T-cell (primary cell): ENCODE data around the gene ZFP36. TPM values are rescaled to one million over a fixed set of nuclear protein-coding genes. Genes with fewer than 3 reads are reported as not detected.

ENCODE experiments used
- ATAC-seq, 4 experiments: fragments of 200-7000 bp in 3 of 4; fragments of 150-1000 bp in 1 of 4; cut with Tn5 transposase; replicated peaks in 1 of 4; 1 replicate in 3 of 4; 2 replicates in 1 of 4; pipeline ENCODE4 v1.10.0; 2021; ENCODE audit warnings: moderate library complexity in 3 of 4, mild to moderate bottlenecking in 2 of 4, moderate number of reproducible peaks in 1 of 4
- CTCF ChIA-PET, 2 donors: fragments of 300-600 bp; sonication (Branson Sonifier 250); formaldehyde crosslinking; loops; one replicate each; lab custom pipeline; 2022; ENCODE audit warnings: antibody characterized with exemption in 2 of 2; lab: Charles Lee
- POLR2A ChIA-PET, 2 donors: fragments of 300-600 bp; sonication (Branson Sonifier 250); formaldehyde crosslinking; loops; one replicate each; lab custom pipeline; 2022; ENCODE audit warnings: antibody characterized with exemption in 2 of 2; lab: Charles Lee
- DNase-seq, 35 experiments: peaks; one replicate each; pipeline versions ENCODE4 v3.0.0 to v3.0.0-alpha.2; 2013 to 2023
- H3K27ac ChIP-seq: one replicate; pipeline ENCODE4 v1.5.1; 2013; ENCODE audit warnings: low read length
- H3K27me3 ChIP-seq, 2 experiments: replicated peaks in 1 of 2; 1 replicate in 1 of 2; 2 replicates in 1 of 2; pipeline versions ENCODE4 v1.6.1 to v1.7.0; 2013; ENCODE audit warnings: low read length in 1 of 2, mixed read lengths in 1 of 2; ENCODE audit not compliant: control insufficient read depth in 2 of 2, insufficient read depth in 2 of 2; ENCODE audit errors: extremely low read depth in 1 of 2
- H3K36me3 ChIP-seq, 2 donors: 1 replicate in 1 of 2; 2 replicates in 1 of 2; pipeline versions ENCODE4 v1.6.1 to v1.7.0; 2013; ENCODE audit warnings: low read length in 1 of 2; ENCODE audit not compliant: control insufficient read depth in 2 of 2, insufficient read depth in 1 of 2; ENCODE audit errors: extremely low read depth in 1 of 2
- H3K4me1 ChIP-seq, 2 experiments: 1 replicate in 1 of 2; 2 replicates in 1 of 2; pipeline versions ENCODE4 v1.6.1 to v1.7.0; 2013; ENCODE audit warnings: low read length in 2 of 2, mixed read lengths in 1 of 2; ENCODE audit not compliant: insufficient read depth in 2 of 2, control insufficient read depth in 1 of 2; ENCODE audit errors: extremely low read depth in 1 of 2
- H3K4me3 ChIP-seq, 2 donors: 1 replicate in 1 of 2; 2 replicates in 1 of 2; pipeline versions ENCODE4 v1.5.1 to v1.7.0; 2013; ENCODE audit warnings: mild to moderate bottlenecking in 2 of 2, low read length in 1 of 2, moderate library complexity in 1 of 2; ENCODE audit not compliant: control insufficient read depth in 1 of 2; ENCODE audit errors: extremely low read depth in 1 of 2
- H3K9me3 ChIP-seq: 2 replicates; pipeline ENCODE4 v1.7.0; 2013
- H3K27ac Mint-ChIP-seq, 2 donors: one replicate each; pipeline ENCODE4 v1.8.0; 2020 to 2021; ENCODE audit warnings: mild to moderate bottlenecking in 2 of 2, mixed read lengths in 2 of 2
- H3K27me3 Mint-ChIP-seq, 2 donors: one replicate each; pipeline ENCODE4 v1.8.0; 2021 to 2022; ENCODE audit warnings: mixed read lengths in 2 of 2
- H3K36me3 Mint-ChIP-seq: one replicate; pipeline ENCODE4 v1.8.0; 2021; ENCODE audit warnings: mixed read lengths
- H3K4me1 Mint-ChIP-seq, 3 donors: one replicate each; pipeline ENCODE4 v1.8.0; 2020 to 2022; ENCODE audit warnings: mixed read lengths in 3 of 3, mild to moderate bottlenecking in 1 of 3
- H3K4me3 Mint-ChIP-seq, 3 donors: one replicate each; pipeline ENCODE4 v1.8.0; 2020 to 2022; ENCODE audit warnings: mild to moderate bottlenecking in 3 of 3, mixed read lengths in 3 of 3, moderate library complexity in 3 of 3
- H3K9me3 Mint-ChIP-seq, 3 donors: one replicate each; pipeline ENCODE4 v1.8.0; 2020 to 2022; ENCODE audit warnings: mixed read lengths in 3 of 3
- WGBS: methylation state at CpG from one replicate; pipeline ENCODE4 v1.1.5; 2013; ENCODE audit warnings: missing lambda C conversion rate; ENCODE audit not compliant: insufficient coverage; 5-methylcytosine and 5-hydroxymethylcytosine counted together
- total RNA-seq, 35 experiments: library from RNA in 6 of 35; stranded (reverse) in 6 of 35; fragments of 120-200 nt in 1 of 35; gene quantifications; one replicate each; pipeline versions ENCODE4 v1.2.1 to v1.2.4 and lab custom pipeline; 2013 to 2026

Gene ZFP36
- total RNA-seq, 5 donors from 2014 or later (not counting 1 experiment from before 2014, with no cell fraction given), result 208 to 1,013 (median 233) TPM

DNA sequence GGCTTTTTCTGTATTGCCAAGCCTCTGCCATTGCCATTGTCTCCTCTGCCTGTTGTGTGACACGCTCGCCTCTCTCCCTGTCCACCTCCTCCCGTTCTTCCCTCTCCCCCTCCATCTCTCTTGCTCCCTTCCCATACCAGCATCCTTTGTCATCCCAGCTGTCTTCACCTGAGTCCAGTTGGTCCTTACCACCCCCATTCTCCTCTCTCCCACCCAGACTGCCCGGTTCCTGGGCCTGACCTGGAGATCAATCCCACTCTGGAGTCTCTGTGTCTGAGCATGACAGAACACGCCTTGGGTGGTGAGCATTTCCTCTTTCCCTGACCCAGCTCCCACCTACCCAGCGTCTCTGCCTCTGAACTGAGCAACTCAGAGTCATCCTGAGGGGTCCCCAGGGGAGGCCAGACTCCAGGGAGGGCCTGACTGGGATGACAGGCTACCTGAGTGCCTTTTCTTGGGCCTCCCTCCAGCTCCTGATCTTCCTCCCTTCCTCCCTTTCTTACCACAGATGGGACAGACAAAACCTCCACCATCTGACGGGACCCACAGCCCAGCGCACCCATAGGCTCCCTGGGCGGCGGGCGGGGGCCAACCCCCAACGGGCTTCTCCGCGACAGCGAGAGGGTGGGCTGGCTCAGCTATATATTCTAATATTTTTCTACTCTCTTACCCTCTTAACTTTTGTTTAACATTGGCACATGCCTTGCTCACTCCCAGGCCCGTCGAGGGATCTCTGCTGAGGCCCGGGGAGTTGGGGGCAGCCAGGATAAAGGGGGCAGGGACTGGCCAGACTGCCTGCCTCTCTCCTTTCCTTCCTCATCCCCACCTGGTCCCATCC, 23.4 kb upstream of the ZFP36 start:
- Histone ChIP-seq H3K4me1 (no peaks in the 10 kb centered on the region), H3K9me3 (no peaks in the 10 kb centered on the region), H3K36me3 (peaks cover 18 to 88% of the 10 kb centered on the region in 2 donors), H3K4me3 (no peak overlapping the region), H3K27ac (no peak overlapping the region), H3K27me3 (no peaks in the 10 kb centered on the region)
- ATAC-seq, result peak in 2 of 4 experiments; percentile 13 to 21
- Mint-ChIP-seq H3K9me3 (no peaks in the 10 kb centered on the region), H3K27ac (no peak overlapping the region), H3K4me1 (peaks cover 1 to 9% (median 4%) of the 10 kb centered on the region in 3 donors), H3K27me3 (no peaks in the 10 kb centered on the region), H3K4me3 (no peak overlapping the region), H3K36me3 (peaks cover 48% of the 10 kb centered on the region)
- DNase-seq, result no peak
- ChIA-PET POLR2A (interaction anchor here in 1 of 2 donors (0.6 kb wide), 1 partner anchor 323 kb away, joined by 5 read pairs; no protein-coding TSS in a partner anchor), CTCF (interaction anchor here (0.6 to 1.1 kb wide), 3 partner anchors 52 to 260 kb away, joined by 3 to 6 read pairs (median 3); partner anchors contain the start of gene TIMM50 (in 1 of the 2))
- WGBS, result 97% methylated on average over 17 of the region's 18 CpGs

DNA sequence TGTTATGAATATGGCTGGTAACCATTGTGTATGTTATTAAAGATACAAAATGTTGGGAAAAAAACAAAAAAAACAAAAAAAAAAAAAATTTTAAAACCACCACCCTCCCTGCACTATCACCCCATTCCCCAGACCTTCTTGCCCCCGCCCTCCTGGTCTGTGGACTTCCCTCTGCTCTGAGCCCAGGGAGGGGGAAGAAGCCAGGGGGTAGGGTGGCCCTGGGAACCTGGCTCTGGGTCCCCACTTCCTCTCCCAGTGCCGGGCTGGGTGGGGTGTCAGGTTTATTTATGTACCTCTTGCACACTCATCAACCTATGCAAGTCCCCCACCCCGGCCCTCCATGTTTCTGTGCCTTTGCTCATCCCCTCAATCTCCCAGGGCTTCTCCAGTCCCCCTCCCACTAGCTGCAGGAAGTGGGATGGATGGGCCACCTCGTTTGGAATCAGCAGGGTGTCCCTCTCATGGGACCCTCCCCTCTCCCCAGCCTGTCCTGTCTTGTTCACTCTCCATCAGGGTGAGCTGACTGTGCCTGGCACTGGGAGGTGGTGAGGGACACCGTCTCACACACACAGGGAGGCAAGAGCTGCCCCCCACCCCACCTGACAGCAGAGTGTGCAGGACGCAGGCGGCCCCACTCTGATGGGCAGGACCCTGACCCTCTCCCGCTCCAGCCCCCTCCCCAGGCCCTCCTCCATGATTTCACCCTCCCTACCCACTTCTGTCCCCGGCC, 21.6 kb upstream of the ZFP36 start:
- no peaks in the 10 kb centered on the region for H3K9me3 ChIP-seq
- Mint-ChIP-seq H3K27me3 (no peaks in the 10 kb centered on the region), H3K36me3 (peaks cover 46% of the 10 kb centered on the region), H3K4me3 (no peak overlapping the region), H3K4me1 (peaks cover 4 to 18% (median 17%) of the 10 kb centered on the region in 3 donors), H3K9me3 (no peaks in the 10 kb centered on the region), H3K27ac (peak overlapping the region in 1 of 2 donors; percentile 27)
- WGBS, result 93% methylated on average over 2 of the region's 9 CpGs
- peaks cover 23 to 89% of the 10 kb centered on the region in 2 donors for H3K36me3 ChIP-seq
- peak in 1 of 4 experiments; percentile 17 for ATAC-seq
- DNase-seq, result no peak
- H3K27me3 ChIP-seq, result no peaks in the 10 kb centered on the region
- ChIA-PET CTCF (no interaction called here), POLR2A (no interaction called here)
- peaks cover 0 to 9% of the 10 kb centered on the region in 2 experiments for H3K4me1 ChIP-seq
- no peak overlapping the region for H3K4me3 ChIP-seq
- H3K27ac ChIP-seq, result no peak overlapping the region

DNA sequence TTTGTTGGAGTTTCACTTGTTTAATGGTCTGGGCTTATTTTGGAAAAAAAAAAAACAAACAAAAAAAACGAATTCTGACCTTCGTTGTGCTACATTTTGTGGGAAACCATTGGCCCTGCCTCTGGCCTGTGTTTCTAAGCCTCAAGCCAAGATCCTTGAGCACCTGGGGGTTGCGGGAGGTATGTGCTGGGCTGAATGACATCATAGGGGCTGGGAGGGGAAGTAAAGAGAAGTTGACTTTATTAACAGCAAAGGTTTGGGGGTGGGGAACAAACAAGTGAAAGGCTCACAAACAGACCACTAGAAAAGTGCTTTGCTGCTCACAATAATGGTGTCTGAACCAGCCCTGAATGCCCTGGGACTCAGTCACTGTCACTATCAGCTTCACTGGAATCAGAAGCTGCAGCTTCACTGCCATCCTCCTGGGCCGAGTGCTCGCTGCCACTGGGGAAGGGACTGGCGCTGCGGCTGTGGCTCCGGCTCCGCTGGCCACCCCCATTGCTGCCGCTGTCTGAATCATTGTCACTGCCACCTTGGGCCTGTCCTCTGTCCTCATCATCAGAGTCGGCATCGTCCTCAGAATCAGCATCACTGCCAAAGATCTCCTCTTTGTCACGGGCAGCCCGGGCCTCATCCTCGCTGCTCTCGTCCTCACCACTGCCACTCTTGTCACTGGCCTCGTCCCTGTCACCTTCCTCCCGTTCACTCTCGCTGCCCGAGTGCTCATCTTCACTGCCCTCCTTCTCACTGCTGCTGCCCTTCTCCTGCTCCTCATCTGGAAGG, 20.8 kb upstream of the ZFP36 start:
- no peaks in the 10 kb centered on the region for H3K27me3 Mint-ChIP-seq
- Histone ChIP-seq H3K27ac (no peak overlapping the region), H3K27me3 (no peaks in the 10 kb centered on the region), H3K4me1 (peaks cover 4 to 15% of the 10 kb centered on the region in 2 experiments), H3K4me3 (no peak overlapping the region), H3K36me3 (peaks cover 21 to 81% of the 10 kb centered on the region in 2 donors), H3K9me3 (no peaks in the 10 kb centered on the region)
- ATAC-seq (no peak), DNase-seq (no peak)
- H3K9me3 Mint-ChIP-seq, result no peaks in the 10 kb centered on the region
- 96% methylated on average over 14 of the region's 20 CpGs for WGBS
- H3K4me3 Mint-ChIP-seq, result no peak overlapping the region
- CTCF ChIA-PET, result no interaction called here
- no peak overlapping the region for H3K27ac Mint-ChIP-seq
- H3K4me1 Mint-ChIP-seq, result peaks cover 9 to 23% (median 22%) of the 10 kb centered on the region in 3 donors
- POLR2A ChIA-PET, result interaction anchor here in 1 of 2 donors (0.5 kb wide), 1 partner anchor 23 kb away, joined by 5 read pairs; no protein-coding TSS in a partner anchor
- H3K36me3 Mint-ChIP-seq, result peaks cover 45% of the 10 kb centered on the region

DNA sequence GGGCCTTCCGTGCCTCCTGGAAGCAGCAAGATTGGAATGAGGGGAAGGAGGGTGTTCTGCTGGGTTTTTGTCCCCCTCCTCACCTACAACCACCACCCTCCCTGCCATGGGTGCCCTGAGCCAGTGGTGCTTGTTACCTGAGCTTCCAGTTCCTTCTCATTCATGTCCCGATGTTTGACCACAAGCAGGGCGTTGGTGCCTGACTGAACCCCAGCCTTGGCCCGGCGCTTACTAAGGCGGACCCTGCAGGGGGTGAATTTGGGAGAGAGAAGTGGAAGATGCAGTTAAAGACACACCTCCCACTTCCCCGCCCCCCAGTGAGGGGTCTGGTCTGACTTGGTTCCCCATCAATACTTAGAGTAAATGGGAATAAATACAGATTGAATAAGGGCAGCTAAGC, 20.1 kb upstream of the ZFP36 start:
- no peaks in the 10 kb centered on the region for H3K27me3 ChIP-seq
- no peak overlapping the region for H3K4me3 ChIP-seq
- ChIA-PET POLR2A (interaction anchor here in 1 of 2 donors (0.5 kb wide), 1 partner anchor 23 kb away, joined by 5 read pairs; no protein-coding TSS in a partner anchor), CTCF (no interaction called here)
- no peaks in the 10 kb centered on the region for H3K9me3 ChIP-seq
- no peak for DNase-seq
- peak overlapping the region in 1 of 2 donors; percentile 57 for H3K27ac Mint-ChIP-seq
- peaks cover 17 to 74% of the 10 kb centered on the region in 2 donors for H3K36me3 ChIP-seq
- H3K4me1 Mint-ChIP-seq, result peaks cover 16 to 30% (median 27%) of the 10 kb centered on the region in 3 donors
- peaks cover 41% of the 10 kb centered on the region for H3K36me3 Mint-ChIP-seq
- no peaks in the 10 kb centered on the region for H3K9me3 Mint-ChIP-seq
- H3K27ac ChIP-seq, result no peak overlapping the region
- no CpG with 5 or more reads among the region's 7 CpGs for WGBS
- no peak overlapping the region for H3K4me3 Mint-ChIP-seq
- H3K27me3 Mint-ChIP-seq, result no peaks in the 10 kb centered on the region
- peaks cover 4 to 16% of the 10 kb centered on the region in 2 experiments for H3K4me1 ChIP-seq
- ATAC-seq, result no peak

DNA sequence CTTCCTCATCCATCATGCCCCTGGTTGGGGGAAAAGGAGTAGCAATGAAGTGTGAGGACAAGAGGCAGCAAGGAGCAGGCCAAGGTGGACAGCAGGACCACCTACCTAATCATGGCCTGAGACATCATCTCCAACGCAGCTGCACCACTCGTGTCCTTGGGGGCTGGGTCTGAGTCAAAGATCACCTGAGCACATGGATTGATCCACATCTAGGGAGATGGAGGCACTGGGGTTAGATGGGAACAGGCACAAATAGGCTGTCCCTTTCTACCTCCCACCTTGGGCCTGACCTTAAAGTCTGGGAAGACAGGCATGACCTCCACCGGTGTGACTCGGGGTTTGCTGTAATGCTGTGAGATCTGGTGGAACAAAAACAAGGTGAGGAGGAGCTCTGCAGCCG, 18.0 kb upstream of the ZFP36 start:
- H3K9me3 ChIP-seq, result no peaks in the 10 kb centered on the region
- Mint-ChIP-seq H3K9me3 (no peaks in the 10 kb centered on the region), H3K4me1 (peaks cover 29 to 43% (median 43%) of the 10 kb centered on the region in 3 donors), H3K27me3 (no peaks in the 10 kb centered on the region), H3K36me3 (peaks cover 35% of the 10 kb centered on the region), H3K4me3 (peak overlapping the region in 1 of 3 donors; percentile 58), H3K27ac (peak overlapping the region; percentile 49 to 69)
- 100% methylated on average over 2 of the region's 5 CpGs for WGBS
- ATAC-seq (no peak), DNase-seq (no peak)
- CTCF ChIA-PET, result no interaction called here
- H3K4me3 ChIP-seq, result no peak overlapping the region
- no peaks in the 10 kb centered on the region for H3K27me3 ChIP-seq
- POLR2A ChIA-PET, result no interaction called here
- H3K27ac ChIP-seq, result no peak overlapping the region
- peaks cover 17 to 66% of the 10 kb centered on the region in 2 donors for H3K36me3 ChIP-seq
- H3K4me1 ChIP-seq, result peaks cover 7 to 32% of the 10 kb centered on the region in 2 experiments
